HepG2 (cell line): Measurements from ENCODE around the gene WDR70. TPM values are rescaled to one million over a fixed set of nuclear protein-coding genes. Genes with fewer than 3 reads are reported as not detected.
"Not testable (repeated sequence)": the region's sequence is repeated elsewhere in the genome, so short reads cannot be mapped to it uniquely, and the experiment has no call there.

ENCODE experiments used
- ARNTL ChIP-seq: sonication (generic); formaldehyde crosslinking; IDR thresholded peaks from 2 replicates; pipeline ENCODE4 v1.4.0; 2020; ENCODE audit warnings: mild to moderate bottlenecking, missing genetic modification reagents
- ASH2L ChIP-seq: fragments of 300-600, 200-600 bp; sonication (generic); IDR thresholded peaks from 2 replicates; pipeline ENCODE4 v1.7.0; 2017; ENCODE audit warnings: low read depth, mild to moderate bottlenecking, moderate library complexity, mixed read lengths, low read length; ENCODE audit not compliant: insufficient read length
- DMAP1 ChIP-seq: IDR thresholded peaks from 2 replicates; pipeline ENCODE4 v1.6.1; 2016
- EP300 ChIP-seq, 3 experiments: sonication (generic) in 1 of 3; formaldehyde crosslinking in 1 of 3; IDR thresholded peaks; 2 replicates each; pipeline versions ENCODE4 v1.5.1 to v1.6.1; 2011 to 2020; ENCODE audit warnings: low read depth in 2 of 3, low read length in 2 of 3, borderline replicate concordance in 1 of 3, improper control_type of control experiment in 1 of 3, mild to moderate bottlenecking in 1 of 3, missing genetic modification reagents in 1 of 3, moderate library complexity in 1 of 3
- GABPA ChIP-seq, 2 experiments: IDR thresholded peaks; 2 replicates each; pipeline ENCODE4 v1.6.1; 2011 to 2016; ENCODE audit warnings: low read depth in 2 of 2, low read length in 1 of 2, missing biosample characterization in 1 of 2, missing genetic modification characterization in 1 of 2
- KDM2A ChIP-seq: sonication (generic); formaldehyde crosslinking; IDR thresholded peaks from 2 replicates; pipeline ENCODE4 v1.4.0; 2020; ENCODE audit warnings: low read depth, missing genetic modification reagents, borderline replicate concordance
- KMT2B ChIP-seq: IDR thresholded peaks from 2 replicates; pipeline ENCODE4 v1.6.1; 2016; ENCODE audit warnings: missing genetic modification reagents, missing compliant biosample characterization
- MED1 ChIP-seq: sonication (generic); formaldehyde crosslinking; IDR thresholded peaks from 2 replicates; pipeline ENCODE4 v1.4.0; 2020; ENCODE audit warnings: missing genetic modification reagents
- MED13 ChIP-seq: sonication (generic); formaldehyde crosslinking; IDR thresholded peaks from 2 replicates; pipeline ENCODE4 v1.5.0; 2020; ENCODE audit warnings: missing genetic modification reagents
- MXD4 ChIP-seq: IDR thresholded peaks from 2 replicates; pipeline ENCODE4 v1.6.1; 2016; ENCODE audit warnings: mild to moderate bottlenecking, missing biosample characterization, missing genetic modification reagents
- NFKB2 ChIP-seq: sonication (generic); formaldehyde crosslinking; IDR thresholded peaks from 2 replicates; pipeline ENCODE4 v1.4.0; 2020; ENCODE audit warnings: missing genetic modification reagents, borderline replicate concordance
- PATZ1 ChIP-seq: sonication (generic); formaldehyde crosslinking; IDR thresholded peaks from 2 replicates; pipeline ENCODE4 v1.4.0; 2020; ENCODE audit warnings: missing genetic modification reagents
- PHF5A ChIP-seq: IDR thresholded peaks from one replicate; pipeline ENCODE4 v1.6.1; 2018; ENCODE audit warnings: low read depth, missing genetic modification reagents; ENCODE audit not compliant: unreplicated experiment
- POLR2G ChIP-seq: fragments of 200-400 bp; formaldehyde crosslinking; IDR thresholded peaks from 2 replicates; pipeline ENCODE4 v1.6.1; 2018; ENCODE audit warnings: mild to moderate bottlenecking, low read depth, low read length, moderate library complexity
- ZBTB44 ChIP-seq: sonication (generic); formaldehyde crosslinking; IDR thresholded peaks from 2 replicates; pipeline ENCODE4 v1.4.0; 2020; ENCODE audit warnings: missing genetic modification reagents
- ZFP1 ChIP-seq: IDR thresholded peaks from 2 replicates; pipeline ENCODE4 v1.6.1; 2016
- ZFY ChIP-seq: sonication (generic); formaldehyde crosslinking; IDR thresholded peaks from 2 replicates; pipeline ENCODE4 v1.4.0; 2020; ENCODE audit warnings: missing genetic modification reagents
- ZMYM4 ChIP-seq: sonication (generic); formaldehyde crosslinking; IDR thresholded peaks from 2 replicates; pipeline ENCODE4 v1.8.1; 2023; ENCODE audit warnings: mild to moderate bottlenecking, missing genetic modification reagents
- ZNF264 ChIP-seq: sonication (generic); formaldehyde crosslinking; IDR thresholded peaks from 2 replicates; pipeline ENCODE4 v1.4.0; 2020; ENCODE audit warnings: missing genetic modification reagents
- ZNF343 ChIP-seq: sonication (generic); formaldehyde crosslinking; IDR thresholded peaks from 2 replicates; pipeline ENCODE4 v1.4.0; 2020; ENCODE audit warnings: mild to moderate bottlenecking, missing genetic modification reagents
- ZNF430 ChIP-seq: sonication (generic); formaldehyde crosslinking; IDR thresholded peaks from 2 replicates; pipeline ENCODE4 v1.9.0; 2021; ENCODE audit warnings: mild to moderate bottlenecking, missing genetic modification reagents
- ZNF788 ChIP-seq: sonication (generic); formaldehyde crosslinking; IDR thresholded peaks from 2 replicates; pipeline ENCODE4 v1.5.0; 2020; ENCODE audit warnings: mild to moderate bottlenecking, missing genetic modification reagents, borderline replicate concordance
- polyA plus RNA-seq, 8 experiments: library from polyadenylated mRNA; depleted of rRNA in 3 of 8; stranded (reverse) in 7 of 8; unstranded in 1 of 8; fragments of >200 nt; fragmentation: Illumina TruSeq in 4 of 8; extraction: Trizol in 4 of 8; gene quantifications; 2 replicates each; pipeline versions ENCODE4 v1.2.1 to v1.2.3, GENCODE V29; 2011 to 2016; ENCODE audit warnings: low read depth in 4 of 8, missing spikeins in 1 of 8, mixed read lengths in 1 of 8; ENCODE audit not compliant: insufficient read depth in 1 of 8
- total RNA-seq, 5 experiments: library from RNA; depleted of rRNA; stranded (reverse); fragments of >200 nt; fragmentation: Illumina TruSeq; extraction: Trizol; gene quantifications; 2 replicates each; pipeline ENCODE4 v1.2.3, GENCODE V29; 2016; ENCODE audit warnings: low read depth in 1 of 5
- TF ChIP-seq, protein P1 (sequence below): sonication (generic); formaldehyde crosslinking; IDR thresholded peaks from 2 replicates; pipeline ENCODE4 v1.4.0; 2020; ENCODE audit warnings: missing genetic modification reagents
- TF ChIP-seq, protein P2 (sequence below): sonication (generic); formaldehyde crosslinking; IDR thresholded peaks from 2 replicates; pipeline ENCODE4 v1.4.0; 2020; ENCODE audit warnings: missing genetic modification reagents

Gene WDR70
- total and polyA plus RNA-seq, 2 of the 13 experiments (the other 11 are each of a cell fraction or from before 2014, with no cell fraction given), result 14.6 to 30.6 TPM

DNA sequence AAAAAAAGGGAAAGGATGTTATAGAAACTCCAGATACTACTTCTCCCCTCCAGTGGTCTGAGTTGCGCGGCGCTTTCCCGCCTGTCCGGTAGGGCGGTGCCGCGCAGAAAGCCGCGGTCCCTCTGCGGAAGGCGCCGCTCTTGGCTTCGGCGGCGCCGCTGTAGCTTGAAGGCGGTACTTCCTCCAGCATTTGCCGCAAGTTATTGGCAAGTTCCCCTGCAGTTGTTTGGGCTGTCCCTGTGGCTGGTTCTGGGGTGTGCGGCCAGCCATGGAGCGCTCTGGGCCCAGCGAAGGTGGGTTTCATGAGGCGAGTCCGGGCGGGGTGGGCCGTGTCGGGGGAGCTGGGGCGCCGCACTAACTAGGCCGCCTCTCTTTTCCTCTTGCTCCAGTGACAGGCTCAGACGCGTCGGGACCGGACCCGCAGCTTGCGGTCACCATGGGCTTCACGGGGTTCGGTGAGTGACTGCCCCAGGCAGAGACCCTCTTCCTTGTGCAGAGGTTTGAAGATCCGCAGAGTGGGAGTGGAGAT, at the start of gene WDR70 (continued):
- TF ChIP-seq GABPA (IDR thresholded peaks at IDR 0.05; ENCODE audit: low read depth, low read length) (peak; percentile 87), GABPA (CRISPR knock-in tag; IDR thresholded peaks at IDR 0.05; ENCODE audit: low read depth) (peak; percentile 97), ZFP1 (peak; percentile 63; the same call in 1 of the 2 replicates), ZNF343 (CRISPR knock-in tag) (peak; percentile 67; the same call in 1 of the 2 replicates), MED13 (CRISPR knock-in tag) (peak; percentile 51; the same call in 1 of the 2 replicates), ARNTL (0 out of 2 replicates have a peak, but pooled peaks have one; percentile 38), KMT2B (CRISPR knock-in tag) (peak; percentile 96), PATZ1 (CRISPR knock-in tag) (0 out of 2 replicates have a peak, but pooled peaks have one; percentile 16), DMAP1 (CRISPR knock-in tag) (peak; percentile 48; the same call in 1 of the 2 replicates), POLR2G (peak; percentile 89), EP300 (IDR thresholded peaks at IDR 0.05; ENCODE audit: low read depth in 2 of 2, low read length in 2 of 2) (peak in 1 of 2 experiments; percentile 26; a peak in 1 of 4 replicates), ASH2L (peak; percentile 68), ZMYM4 (CRISPR knock-in tag) (peak; percentile 99), MED1 (CRISPR knock-in tag) (peak; percentile 73), MXD4 (CRISPR knock-in tag) (peak; percentile 77), ZNF788 (CRISPR knock-in tag) (peak; percentile 67; the same call in 1 of the 2 replicates), KDM2A (CRISPR knock-in tag) (peak; percentile 91), NFKB2 (CRISPR knock-in tag) (peak; percentile 52; the same call in 1 of the 2 replicates), ZFY (CRISPR knock-in tag) (peak; percentile 80), ZBTB44 (CRISPR knock-in tag) (0 out of 2 replicates have a peak, but pooled peaks have one; percentile 36), ZNF264 (CRISPR knock-in tag) (0 out of 2 replicates have a peak, but pooled peaks have one; percentile 27), ZNF430 (CRISPR knock-in tag) (peak; percentile 83), PHF5A (CRISPR knock-in tag) (peak; percentile 96)
- not testable (repeated sequence) for TF ChIP-seq EP300 (CRISPR knock-in tag; IDR thresholded peaks at IDR 0.05; ENCODE audit: borderline replicate concordance)
- TF ChIP-seq, protein P1, sequence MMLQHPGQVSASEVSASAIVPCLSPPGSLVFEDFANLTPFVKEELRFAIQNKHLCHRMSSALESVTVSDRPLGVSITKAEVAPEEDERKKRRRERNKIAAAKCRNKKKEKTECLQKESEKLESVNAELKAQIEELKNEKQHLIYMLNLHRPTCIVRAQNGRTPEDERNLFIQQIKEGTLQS (CRISPR knock-in tag), result 0 out of 2 replicates have a peak, but pooled peaks have one; percentile 20
- TF ChIP-seq, protein P2, sequence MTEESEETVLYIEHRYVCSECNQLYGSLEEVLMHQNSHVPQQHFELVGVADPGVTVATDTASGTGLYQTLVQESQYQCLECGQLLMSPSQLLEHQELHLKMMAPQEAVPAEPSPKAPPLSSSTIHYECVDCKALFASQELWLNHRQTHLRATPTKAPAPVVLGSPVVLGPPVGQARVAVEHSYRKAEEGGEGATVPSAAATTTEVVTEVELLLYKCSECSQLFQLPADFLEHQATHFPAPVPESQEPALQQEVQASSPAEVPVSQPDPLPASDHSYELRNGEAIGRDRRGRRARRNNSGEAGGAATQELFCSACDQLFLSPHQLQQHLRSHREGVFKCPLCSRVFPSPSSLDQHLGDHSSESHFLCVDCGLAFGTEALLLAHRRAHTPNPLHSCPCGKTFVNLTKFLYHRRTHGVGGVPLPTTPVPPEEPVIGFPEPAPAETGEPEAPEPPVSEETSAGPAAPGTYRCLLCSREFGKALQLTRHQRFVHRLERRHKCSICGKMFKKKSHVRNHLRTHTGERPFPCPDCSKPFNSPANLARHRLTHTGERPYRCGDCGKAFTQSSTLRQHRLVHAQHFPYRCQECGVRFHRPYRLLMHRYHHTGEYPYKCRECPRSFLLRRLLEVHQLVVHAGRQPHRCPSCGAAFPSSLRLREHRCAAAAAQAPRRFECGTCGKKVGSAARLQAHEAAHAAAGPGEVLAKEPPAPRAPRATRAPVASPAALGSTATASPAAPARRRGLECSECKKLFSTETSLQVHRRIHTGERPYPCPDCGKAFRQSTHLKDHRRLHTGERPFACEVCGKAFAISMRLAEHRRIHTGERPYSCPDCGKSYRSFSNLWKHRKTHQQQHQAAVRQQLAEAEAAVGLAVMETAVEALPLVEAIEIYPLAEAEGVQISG (CRISPR knock-in tag), result peak; percentile 99
